ENCODE data around the gene DSC1. TPM values are rescaled to one million over a fixed set of nuclear protein-coding genes. Genes with fewer than 3 reads are reported as not detected.
"Not testable (repeated sequence)": the region's sequence is repeated elsewhere in the genome, so short reads cannot be mapped to it uniquely, and the experiment has no call there.

DSC1 gene
- polyA plus RNA-seq, 1 donor (not counting 4 experiments of a cell fraction or from before 2014, with no cell fraction given) = 11.2 TPM

DNA sequence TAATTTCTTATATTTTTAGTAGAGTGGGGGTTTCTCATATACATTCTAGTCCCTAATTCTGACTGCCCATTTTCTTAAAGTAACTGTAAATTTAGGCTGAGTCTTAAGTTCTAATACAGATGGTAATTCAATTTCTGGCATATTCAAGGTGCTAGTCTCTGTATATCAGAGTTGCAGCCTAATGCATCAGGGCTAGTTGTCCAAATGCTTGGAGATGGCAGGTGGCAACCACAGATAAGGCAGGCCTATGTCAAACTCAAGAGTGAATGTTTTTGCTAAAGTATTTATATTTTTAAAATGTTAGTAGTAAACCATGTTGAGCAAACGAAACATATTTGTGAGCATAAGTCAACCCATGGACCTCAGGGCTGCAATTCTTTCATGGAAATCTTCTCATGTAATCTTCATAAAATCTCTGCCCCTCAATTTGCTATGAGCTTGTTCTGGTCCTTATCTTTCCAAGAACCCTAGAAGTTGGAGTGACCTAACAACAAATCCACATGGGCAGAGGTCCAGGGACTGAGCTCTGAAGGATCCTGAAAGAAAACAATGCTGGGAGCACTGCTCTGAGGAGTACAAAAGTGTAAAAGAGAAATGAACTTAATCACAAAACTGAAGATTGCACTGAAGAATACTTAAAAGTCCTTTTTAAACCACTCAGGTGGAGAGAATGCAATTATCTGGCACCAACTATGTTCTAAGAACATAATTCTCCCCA lies 33.1 kb downstream of the DSC1 start:
- H3K36me3 ChIP-seq (ENCODE audit: control insufficient read depth in 2 of 2, extremely low read depth in 1 of 2, insufficient read depth in 2 of 2, low read length in 2 of 2) = no peaks in the 10 kb centered on the region
- H3K4me1 ChIP-seq (ENCODE audit: control insufficient read depth, extremely low read depth, insufficient read depth, low read length) = no peaks in the 10 kb centered on the region
- DNase-seq (ENCODE audit: low read depth, low spot score) (no peak), FAIRE-seq (no peak)
- H3K9me1 ChIP-seq (ENCODE audit: control insufficient read depth, extremely low read depth, insufficient read depth, low read length) = no peaks in the 10 kb centered on the region
- TF ChIP-seq, protein P1, sequence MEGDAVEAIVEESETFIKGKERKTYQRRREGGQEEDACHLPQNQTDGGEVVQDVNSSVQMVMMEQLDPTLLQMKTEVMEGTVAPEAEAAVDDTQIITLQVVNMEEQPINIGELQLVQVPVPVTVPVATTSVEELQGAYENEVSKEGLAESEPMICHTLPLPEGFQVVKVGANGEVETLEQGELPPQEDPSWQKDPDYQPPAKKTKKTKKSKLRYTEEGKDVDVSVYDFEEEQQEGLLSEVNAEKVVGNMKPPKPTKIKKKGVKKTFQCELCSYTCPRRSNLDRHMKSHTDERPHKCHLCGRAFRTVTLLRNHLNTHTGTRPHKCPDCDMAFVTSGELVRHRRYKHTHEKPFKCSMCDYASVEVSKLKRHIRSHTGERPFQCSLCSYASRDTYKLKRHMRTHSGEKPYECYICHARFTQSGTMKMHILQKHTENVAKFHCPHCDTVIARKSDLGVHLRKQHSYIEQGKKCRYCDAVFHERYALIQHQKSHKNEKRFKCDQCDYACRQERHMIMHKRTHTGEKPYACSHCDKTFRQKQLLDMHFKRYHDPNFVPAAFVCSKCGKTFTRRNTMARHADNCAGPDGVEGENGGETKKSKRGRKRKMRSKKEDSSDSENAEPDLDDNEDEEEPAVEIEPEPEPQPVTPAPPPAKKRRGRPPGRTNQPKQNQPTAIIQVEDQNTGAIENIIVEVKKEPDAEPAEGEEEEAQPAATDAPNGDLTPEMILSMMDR (optimal IDR thresholded peaks at IDR 0.05 in 1 of 3, IDR thresholded peaks at IDR 0.05 in 1 of 3, conservative IDR thresholded peaks at IDR 0.05 in 1 of 3; ENCODE audit: extremely low read depth in 1 of 3, insufficient read depth in 2 of 3, low read length in 3 of 3) = no peak
- no peak for TF ChIP-seq EZH2 (IDR thresholded peaks at IDR 0.05; ENCODE audit: low read length)
- no peak overlapping the region for H3K4me2 ChIP-seq (ENCODE audit: control insufficient read depth, extremely low read depth, insufficient read depth, low read depth, low read length)
- H3K4me3 ChIP-seq (ENCODE audit: control insufficient read depth in 2 of 3, extremely low read depth in 1 of 3, insufficient read depth in 2 of 3, low read depth in 1 of 3, low read length in 3 of 3) = no peak overlapping the region
- H3K27ac ChIP-seq (ENCODE audit: control insufficient read depth, insufficient read depth, low read length) = no peak overlapping the region
- no peaks in the 10 kb centered on the region for H3K9me3 ChIP-seq (ENCODE audit: control insufficient read depth, low read depth, low read length)
- no peaks in the 10 kb centered on the region for H3K27me3 ChIP-seq (ENCODE audit: control insufficient read depth, extremely low read depth, insufficient read depth, low read length)
- H3K9ac ChIP-seq (ENCODE audit: control insufficient read depth, extremely low read depth, insufficient read depth, low read length) = no peak overlapping the region
- no peaks in the 10 kb centered on the region for H4K20me1 ChIP-seq (ENCODE audit: control insufficient read depth, extremely low read depth, insufficient read depth, low read length)
- H2AFZ ChIP-seq (ENCODE audit: control insufficient read depth, low read length) = no peak overlapping the region
- no peaks in the 10 kb centered on the region for H3K79me2 ChIP-seq (ENCODE audit: control insufficient read depth, insufficient read depth, low read length)
- dilution Hi-C loops (cut with MboI; ENCODE audit: extremely low pct_ligation_motif_present, low sequenced_read_pairs) = no loop called here

DNA sequence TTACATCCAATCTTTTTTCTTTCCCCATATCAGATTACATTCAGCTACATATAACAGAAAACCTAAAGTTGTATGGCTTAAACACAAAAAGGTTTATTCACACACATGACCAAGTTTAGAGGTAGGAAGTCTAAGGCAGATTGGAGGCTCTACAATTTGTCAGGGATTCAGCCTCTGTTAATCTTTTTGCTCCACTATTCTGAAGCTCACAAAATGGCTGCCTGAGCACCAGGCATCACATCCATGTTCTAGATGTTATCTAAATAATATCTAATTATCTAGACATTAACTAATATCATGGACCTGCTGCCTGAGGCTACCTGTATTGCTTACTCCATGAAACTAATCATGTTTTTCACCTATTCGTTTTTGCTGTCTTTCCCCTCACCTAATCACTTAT lies 36.8 kb downstream of the DSC1 start:
- Histone ChIP-seq H2AFZ (ENCODE audit: control insufficient read depth, low read length) (no peak overlapping the region), H3K9ac (ENCODE audit: control insufficient read depth, extremely low read depth, insufficient read depth, low read length) (no peak overlapping the region), H3K27ac (ENCODE audit: control insufficient read depth, insufficient read depth, low read length) (no peak overlapping the region), H3K27me3 (ENCODE audit: control insufficient read depth, extremely low read depth, insufficient read depth, low read length) (no peaks in the 10 kb centered on the region), H3K9me3 (ENCODE audit: control insufficient read depth, low read depth, low read length) (no peaks in the 10 kb centered on the region), H3K4me3 (ENCODE audit: control insufficient read depth in 2 of 3, extremely low read depth in 1 of 3, insufficient read depth in 2 of 3, low read depth in 1 of 3, low read length in 3 of 3) (no peak overlapping the region), H3K4me1 (ENCODE audit: control insufficient read depth, extremely low read depth, insufficient read depth, low read length) (no peaks in the 10 kb centered on the region), H3K9me1 (ENCODE audit: control insufficient read depth, extremely low read depth, insufficient read depth, low read length) (no peaks in the 10 kb centered on the region), H4K20me1 (ENCODE audit: control insufficient read depth, extremely low read depth, insufficient read depth, low read length) (no peaks in the 10 kb centered on the region), H3K4me2 (ENCODE audit: control insufficient read depth, extremely low read depth, insufficient read depth, low read depth, low read length) (no peak overlapping the region), H3K36me3 (ENCODE audit: control insufficient read depth in 2 of 2, extremely low read depth in 1 of 2, insufficient read depth in 2 of 2, low read length in 2 of 2) (no peaks in the 10 kb centered on the region), H3K79me2 (ENCODE audit: control insufficient read depth, insufficient read depth, low read length) (no peaks in the 10 kb centered on the region)
- TF ChIP-seq EZH2 (IDR thresholded peaks at IDR 0.05; ENCODE audit: low read length) = no peak
- TF ChIP-seq, protein P1 (optimal IDR thresholded peaks at IDR 0.05 in 1 of 3, IDR thresholded peaks at IDR 0.05 in 1 of 3, conservative IDR thresholded peaks at IDR 0.05 in 1 of 3; ENCODE audit: extremely low read depth in 1 of 3, insufficient read depth in 2 of 3, low read length in 3 of 3) = no peak
- no peak for DNase-seq (ENCODE audit: low read depth, low spot score)
- FAIRE-seq = peak; percentile 9
- dilution Hi-C loops (cut with MboI; ENCODE audit: extremely low pct_ligation_motif_present, low sequenced_read_pairs) = no loop called here

DNA sequence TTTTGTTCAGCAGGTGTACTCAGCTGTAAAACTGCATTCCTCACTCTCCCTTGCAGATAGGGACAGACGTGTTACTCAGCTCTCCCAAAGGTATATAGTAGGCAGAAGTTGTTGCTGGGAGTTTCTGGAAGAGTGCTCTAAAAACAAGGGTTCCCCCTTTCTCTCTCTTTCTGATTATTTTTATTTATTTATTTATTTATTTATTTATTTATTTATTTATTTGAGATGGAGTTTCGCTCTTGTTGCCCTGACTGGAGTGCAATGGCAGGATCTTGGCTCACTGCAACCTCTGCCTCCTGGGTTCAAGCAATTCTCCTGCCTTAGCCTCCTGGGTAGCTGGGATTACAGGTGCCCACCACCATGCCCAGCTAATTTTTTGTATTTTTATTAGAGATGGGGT lies 39.5 kb downstream of the DSC1 start:
- H3K4me3 ChIP-seq (ENCODE audit: control insufficient read depth in 2 of 3, extremely low read depth in 1 of 3, insufficient read depth in 2 of 3, low read depth in 1 of 3, low read length in 3 of 3); H3K27ac ChIP-seq (ENCODE audit: control insufficient read depth, insufficient read depth, low read length); H3K4me2 ChIP-seq (ENCODE audit: control insufficient read depth, extremely low read depth, insufficient read depth, low read depth, low read length); H3K9me3 ChIP-seq (ENCODE audit: control insufficient read depth, low read depth, low read length); H3K4me1 ChIP-seq (ENCODE audit: control insufficient read depth, extremely low read depth, insufficient read depth, low read length); H3K79me2 ChIP-seq (ENCODE audit: control insufficient read depth, insufficient read depth, low read length); H2AFZ ChIP-seq (ENCODE audit: control insufficient read depth, low read length); DNase-seq (ENCODE audit: low read depth, low spot score); dilution Hi-C loops (cut with MboI; ENCODE audit: extremely low pct_ligation_motif_present, low sequenced_read_pairs); H4K20me1 ChIP-seq (ENCODE audit: control insufficient read depth, extremely low read depth, insufficient read depth, low read length); H3K9me1 ChIP-seq (ENCODE audit: control insufficient read depth, extremely low read depth, insufficient read depth, low read length); H3K36me3 ChIP-seq (ENCODE audit: control insufficient read depth in 2 of 2, extremely low read depth in 1 of 2, insufficient read depth in 2 of 2, low read length in 2 of 2); H3K9ac ChIP-seq (ENCODE audit: control insufficient read depth, extremely low read depth, insufficient read depth, low read length); FAIRE-seq; H3K27me3 ChIP-seq (ENCODE audit: control insufficient read depth, extremely low read depth, insufficient read depth, low read length): not testable (repeated sequence)
